ENCODE results near the gene MRM3.
"Not testable (repeated sequence)": the region's sequence is repeated elsewhere in the genome, so short reads cannot be mapped to it uniquely, and the experiment has no call there.

Gene MRM3

GRCh38 chr17:804541-805435, 22.6 kb downstream of the MRM3 start:
- Histone ChIP-seq H3K36me3 (ENCODE audit: control insufficient read depth, low read length) (peaks cover 3% of the 10 kb centered on the region; the same call in 1 of the 2 replicates), H3F3A (ENCODE audit: control insufficient read depth, insufficient read depth) (no peaks in the 10 kb centered on the region), H3K9me2 (replicated peaks; ENCODE audit: control insufficient read depth, low read length) (no peaks in the 10 kb centered on the region), H3K4me3 (ENCODE audit: low read length) (no peak overlapping the region), H3K9me3 (ENCODE audit: control insufficient read depth, insufficient read depth, low read length) (no peaks in the 10 kb centered on the region), H3K27ac (ENCODE audit: low read depth, low read length) (no peak overlapping the region), H3K79me2 (ENCODE audit: control insufficient read depth, low read length) (peaks cover 22% of the 10 kb centered on the region), H3K27me3 (ENCODE audit: control insufficient read depth, low read length) (no peaks in the 10 kb centered on the region), H3K4me1 (ENCODE audit: control insufficient read depth, low read length) (peaks cover 31% of the 10 kb centered on the region), H4K20me1 (ENCODE audit: control insufficient read depth, insufficient read depth, low read depth, low read length) (no peaks in the 10 kb centered on the region), H3K4me2 (ENCODE audit: low read length) (no peak overlapping the region)
- TF ChIP-seq EZH2phosphoT487 (IDR thresholded peaks at IDR 0.05; ENCODE audit: borderline replicate concordance, low read length) (no peak), CTCF (IDR thresholded peaks at IDR 0.05; ENCODE audit: low read depth, low read length, poor library complexity, severe bottlenecking) (no peak)

GRCh38 chr17:805886-806285, 23.7 kb downstream of the MRM3 start:
- H3K27me3 ChIP-seq (ENCODE audit: control insufficient read depth, low read length); H3F3A ChIP-seq (ENCODE audit: control insufficient read depth, insufficient read depth); H3K9me3 ChIP-seq (ENCODE audit: control insufficient read depth, insufficient read depth, low read length); H3K4me3 ChIP-seq (ENCODE audit: low read length); H3K27ac ChIP-seq (ENCODE audit: low read depth, low read length); H4K20me1 ChIP-seq (ENCODE audit: control insufficient read depth, insufficient read depth, low read depth, low read length); H3K4me2 ChIP-seq (ENCODE audit: low read length); H3K9me2 ChIP-seq (replicated peaks; ENCODE audit: control insufficient read depth, low read length); H3K36me3 ChIP-seq (ENCODE audit: control insufficient read depth, low read length): not testable (repeated sequence)
- peaks cover 29% of the 10 kb centered on the region for H3K4me1 ChIP-seq (ENCODE audit: control insufficient read depth, low read length)
- H3K79me2 ChIP-seq (ENCODE audit: control insufficient read depth, low read length): peaks cover 22% of the 10 kb centered on the region

GRCh38 chr17:806346-806745, 24.2 kb downstream of the MRM3 start:
- Histone ChIP-seq H3K9me2 (replicated peaks; ENCODE audit: control insufficient read depth, low read length) (no peaks in the 10 kb centered on the region), H3K79me2 (ENCODE audit: control insufficient read depth, low read length) (peaks cover 22% of the 10 kb centered on the region), H3K36me3 (ENCODE audit: control insufficient read depth, low read length) (peaks cover 3% of the 10 kb centered on the region; the same call in 1 of the 2 replicates), H3K4me2 (ENCODE audit: low read length) (no peak overlapping the region), H3K4me3 (ENCODE audit: low read length) (no peak overlapping the region), H3K27me3 (ENCODE audit: control insufficient read depth, low read length) (no peaks in the 10 kb centered on the region), H3K9me3 (ENCODE audit: control insufficient read depth, insufficient read depth, low read length) (no peaks in the 10 kb centered on the region), H4K20me1 (ENCODE audit: control insufficient read depth, insufficient read depth, low read depth, low read length) (no peaks in the 10 kb centered on the region), H3F3A (ENCODE audit: control insufficient read depth, insufficient read depth) (no peaks in the 10 kb centered on the region), H3K4me1 (ENCODE audit: control insufficient read depth, low read length) (peaks cover 32% of the 10 kb centered on the region), H3K27ac (ENCODE audit: low read depth, low read length) (no peak overlapping the region)
- TF ChIP-seq CTCF (IDR thresholded peaks at IDR 0.05; ENCODE audit: low read depth, low read length, poor library complexity, severe bottlenecking): no peak
- no peak for TF ChIP-seq EZH2phosphoT487 (IDR thresholded peaks at IDR 0.05; ENCODE audit: borderline replicate concordance, low read length)

GRCh38 chr17:806781-807522, 24.8 kb downstream of the MRM3 start:
- TF ChIP-seq EZH2phosphoT487 (IDR thresholded peaks at IDR 0.05; ENCODE audit: borderline replicate concordance, low read length) (no peak), CTCF (IDR thresholded peaks at IDR 0.05; ENCODE audit: low read depth, low read length, poor library complexity, severe bottlenecking) (no peak)
- Histone ChIP-seq H3K9me2 (replicated peaks; ENCODE audit: control insufficient read depth, low read length) (no peaks in the 10 kb centered on the region), H3K27ac (ENCODE audit: low read depth, low read length) (no peak overlapping the region), H4K20me1 (ENCODE audit: control insufficient read depth, insufficient read depth, low read depth, low read length) (no peaks in the 10 kb centered on the region), H3K4me1 (ENCODE audit: control insufficient read depth, low read length) (peaks cover 34% of the 10 kb centered on the region), H3F3A (ENCODE audit: control insufficient read depth, insufficient read depth) (no peaks in the 10 kb centered on the region), H3K79me2 (ENCODE audit: control insufficient read depth, low read length) (peaks cover 18% of the 10 kb centered on the region), H3K4me2 (ENCODE audit: low read length) (no peak overlapping the region), H3K9me3 (ENCODE audit: control insufficient read depth, insufficient read depth, low read length) (no peaks in the 10 kb centered on the region), H3K27me3 (ENCODE audit: control insufficient read depth, low read length) (no peaks in the 10 kb centered on the region), H3K4me3 (ENCODE audit: low read length) (no peak overlapping the region), H3K36me3 (ENCODE audit: control insufficient read depth, low read length) (peaks cover 3% of the 10 kb centered on the region; the same call in 1 of the 2 replicates)

Data from DOHH2 (cell line).